Neural progenitor cell (in vitro differentiated cells): ENCODE measurements around the gene CACNA2D4. TPM values are rescaled to one million over a fixed set of nuclear protein-coding genes. Genes with fewer than 3 reads are reported as not detected.

Experiments
- DNase-seq: peaks from one replicate; pipeline ENCODE4 v3.0.0-alpha.2; 2016; ENCODE audit warnings: low spot score
- H2AFZ ChIP-seq: fragments of 200-600 bp; sonication (generic); replicated peaks from 2 replicates; pipeline ENCODE4 v1.6.1; 2016; ENCODE audit warnings: antibody characterized with exemption
- H3F3A ChIP-seq: fragments of 200-600 bp; sonication (generic); 2 replicates; pipeline ENCODE4 v1.6.1; 2016; ENCODE audit warnings: antibody characterized with exemption, low read depth
- H3K27ac ChIP-seq: fragments of 200-600 bp; sonication (generic); 2 replicates; pipeline ENCODE4 v1.5.1; 2016; ENCODE audit warnings: mild to moderate bottlenecking
- H3K27me3 ChIP-seq: fragments of 200-600 bp; sonication (generic); 2 replicates; pipeline ENCODE4 v1.6.1; 2016; ENCODE audit warnings: mild to moderate bottlenecking, moderate library complexity
- H3K36me3 ChIP-seq: fragments of 200-600 bp; sonication (generic); 2 replicates; pipeline ENCODE4 v1.5.1; 2016
- H3K4me1 ChIP-seq: fragments of 200-600 bp; sonication (generic); 2 replicates; pipeline ENCODE4 v1.6.1; 2016; ENCODE audit warnings: mixed run types
- H3K4me2 ChIP-seq: fragments of 200-600 bp; sonication (generic); 2 replicates; pipeline ENCODE4 v1.6.1; 2016
- H3K4me3 ChIP-seq: fragments of 200-600 bp; sonication (generic); 2 replicates; pipeline ENCODE4 v1.5.1; 2016
- H3K79me2 ChIP-seq: fragments of 200-600 bp; sonication (generic); 2 replicates; pipeline ENCODE4 v1.6.1; 2016; ENCODE audit warnings: low read depth
- H3K9ac ChIP-seq: fragments of 200-600 bp; sonication (generic); 2 replicates; pipeline ENCODE4 v1.6.1; 2016
- H3K9me3 ChIP-seq: fragments of 200-600 bp; sonication (generic); 2 replicates; pipeline ENCODE4 v1.5.1; 2016; ENCODE audit warnings: low read depth
- H4K20me1 ChIP-seq: fragments of 200-600 bp; sonication (generic); 2 replicates; pipeline ENCODE4 v1.6.1; 2016; ENCODE audit warnings: low read depth
- H3K27ac Mint-ChIP-seq: 3 replicates; pipeline ENCODE4 v1.8.0; 2021; ENCODE audit warnings: mixed read lengths
- H3K27me3 Mint-ChIP-seq: 2 replicates; pipeline ENCODE4 v1.8.0; 2022; ENCODE audit warnings: low read depth, mild to moderate bottlenecking, inconsistent platforms, moderate library complexity, mixed read lengths; ENCODE audit not compliant: insufficient read depth
- H3K36me3 Mint-ChIP-seq: 3 replicates; pipeline ENCODE4 v1.8.0; 2021; ENCODE audit warnings: mixed read lengths
- H3K4me1 Mint-ChIP-seq: 3 replicates; pipeline ENCODE4 v1.8.0; 2021; ENCODE audit warnings: mixed read lengths
- H3K4me3 Mint-ChIP-seq: 3 replicates; pipeline ENCODE4 v1.8.0; 2021; ENCODE audit warnings: mild to moderate bottlenecking, moderate library complexity, mixed read lengths
- H3K9me3 Mint-ChIP-seq: 3 replicates; pipeline ENCODE4 v1.8.0; 2020; ENCODE audit warnings: mixed read lengths
- EZH2 ChIP-seq: fragments of 200-600 bp; sonication (generic); IDR thresholded peaks from 2 replicates; pipeline ENCODE4 v1.6.1; 2017; ENCODE audit warnings: antibody characterized with exemption, mild to moderate bottlenecking, moderate library complexity
- EZH2phosphoT487 ChIP-seq: fragments of 200-600 bp; sonication (generic); IDR thresholded peaks from 2 replicates; pipeline ENCODE4 v1.6.1; 2017; ENCODE audit warnings: antibody characterized with exemption
- total RNA-seq: library from RNA; depleted of rRNA; stranded (reverse); fragments of >200 nt; gene quantifications from 2 replicates; pipeline ENCODE4 v1.2.3, GENCODE V29; 2015; ENCODE audit warnings: low replicate concordance
- TF ChIP-seq, protein P1 (sequence below): fragments of 200-600 bp; sonication (generic); IDR thresholded peaks from 2 replicates; pipeline ENCODE4 v1.5.1; 2017; ENCODE audit warnings: antibody characterized with exemption, mild to moderate bottlenecking

Gene CACNA2D4
- total RNA-seq, 1 donor from 2014 or later = 3.0 TPM

DNA sequence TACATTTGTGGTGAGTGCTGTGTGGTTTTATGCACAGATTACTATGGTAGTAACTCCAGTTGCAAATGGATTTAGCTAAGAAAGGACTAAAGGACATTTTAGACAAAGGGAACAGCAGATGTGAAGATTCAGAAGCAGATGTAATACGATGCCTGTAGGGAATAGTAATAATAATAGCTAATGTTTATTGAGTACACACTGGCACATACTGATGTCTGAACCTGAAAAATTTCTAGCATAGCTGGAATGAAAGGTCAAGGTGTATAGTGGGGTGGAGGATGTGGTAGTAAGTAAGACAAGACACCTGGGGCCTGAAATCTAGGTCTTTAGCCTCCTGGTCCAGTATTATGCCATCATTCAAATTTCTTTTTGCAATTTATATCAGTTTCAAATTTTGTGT, 152.3 kb downstream of the CACNA2D4 start:
- peaks cover 72% of the 10 kb centered on the region for H3K79me2 ChIP-seq
- no peaks in the 10 kb centered on the region for H3K9me3 ChIP-seq
- H3K9ac ChIP-seq = no peak overlapping the region
- no peaks in the 10 kb centered on the region for H3K4me1 Mint-ChIP-seq
- no peak overlapping the region for H3K27ac ChIP-seq
- H3K4me2 ChIP-seq = no peak overlapping the region
- no peaks in the 10 kb centered on the region for H3K36me3 ChIP-seq
- H3K27ac Mint-ChIP-seq = no peak overlapping the region
- TF ChIP-seq, protein P1, sequence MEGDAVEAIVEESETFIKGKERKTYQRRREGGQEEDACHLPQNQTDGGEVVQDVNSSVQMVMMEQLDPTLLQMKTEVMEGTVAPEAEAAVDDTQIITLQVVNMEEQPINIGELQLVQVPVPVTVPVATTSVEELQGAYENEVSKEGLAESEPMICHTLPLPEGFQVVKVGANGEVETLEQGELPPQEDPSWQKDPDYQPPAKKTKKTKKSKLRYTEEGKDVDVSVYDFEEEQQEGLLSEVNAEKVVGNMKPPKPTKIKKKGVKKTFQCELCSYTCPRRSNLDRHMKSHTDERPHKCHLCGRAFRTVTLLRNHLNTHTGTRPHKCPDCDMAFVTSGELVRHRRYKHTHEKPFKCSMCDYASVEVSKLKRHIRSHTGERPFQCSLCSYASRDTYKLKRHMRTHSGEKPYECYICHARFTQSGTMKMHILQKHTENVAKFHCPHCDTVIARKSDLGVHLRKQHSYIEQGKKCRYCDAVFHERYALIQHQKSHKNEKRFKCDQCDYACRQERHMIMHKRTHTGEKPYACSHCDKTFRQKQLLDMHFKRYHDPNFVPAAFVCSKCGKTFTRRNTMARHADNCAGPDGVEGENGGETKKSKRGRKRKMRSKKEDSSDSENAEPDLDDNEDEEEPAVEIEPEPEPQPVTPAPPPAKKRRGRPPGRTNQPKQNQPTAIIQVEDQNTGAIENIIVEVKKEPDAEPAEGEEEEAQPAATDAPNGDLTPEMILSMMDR = no peak
- no peak for TF ChIP-seq EZH2phosphoT487
- TF ChIP-seq EZH2 = no peak
- no peak for DNase-seq
- peaks cover 40% of the 10 kb centered on the region for H4K20me1 ChIP-seq
- no peaks in the 10 kb centered on the region for H3K27me3 Mint-ChIP-seq
- H3K9me3 Mint-ChIP-seq = no peaks in the 10 kb centered on the region
- no peak overlapping the region for H3K4me3 Mint-ChIP-seq
- H2AFZ ChIP-seq = no peak overlapping the region
- H3K4me1 ChIP-seq = no peaks in the 10 kb centered on the region
- H3K4me3 ChIP-seq = no peak overlapping the region
- peaks cover 4% of the 10 kb centered on the region for H3K36me3 Mint-ChIP-seq
- H3K27me3 ChIP-seq = no peaks in the 10 kb centered on the region
- peaks cover 6% of the 10 kb centered on the region for H3F3A ChIP-seq

DNA sequence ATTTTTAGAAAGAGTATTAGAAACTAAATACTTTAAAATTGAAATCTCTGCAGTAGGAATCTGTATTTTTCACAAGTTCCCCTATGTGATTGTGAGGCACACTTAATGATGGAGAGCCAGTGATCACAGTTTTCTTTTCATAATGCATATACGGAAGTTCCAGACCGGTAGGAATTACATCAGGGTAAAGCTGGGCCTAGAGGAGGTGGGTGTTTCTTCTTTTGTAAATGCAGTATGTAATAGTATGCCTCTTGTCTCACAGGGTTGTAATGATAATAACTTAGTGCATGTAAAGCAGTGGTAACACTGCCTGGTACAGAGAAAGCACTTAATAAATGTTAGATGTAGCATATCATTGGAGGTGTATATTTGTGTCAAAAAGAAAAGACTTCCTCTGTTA, 155.3 kb downstream of the CACNA2D4 start:
- no peak overlapping the region for H3K9ac ChIP-seq
- Mint-ChIP-seq H3K27ac (no peak overlapping the region), H3K27me3 (no peaks in the 10 kb centered on the region), H3K36me3 (peaks cover 18% of the 10 kb centered on the region), H3K9me3 (no peaks in the 10 kb centered on the region), H3K4me3 (no peak overlapping the region), H3K4me1 (no peaks in the 10 kb centered on the region)
- no peaks in the 10 kb centered on the region for H3K27me3 ChIP-seq
- H3F3A ChIP-seq = peaks cover 6% of the 10 kb centered on the region
- H4K20me1 ChIP-seq = peaks cover 24% of the 10 kb centered on the region
- H3K79me2 ChIP-seq = peaks cover 64% of the 10 kb centered on the region
- no peaks in the 10 kb centered on the region for H3K9me3 ChIP-seq
- no peak overlapping the region for H2AFZ ChIP-seq
- no peak for DNase-seq
- no peak overlapping the region for H3K4me2 ChIP-seq
- no peak overlapping the region for H3K27ac ChIP-seq
- TF ChIP-seq, protein P1 = no peak
- TF ChIP-seq EZH2 = no peak
- no peak for TF ChIP-seq EZH2phosphoT487
- H3K4me3 ChIP-seq = no peak overlapping the region
- no peaks in the 10 kb centered on the region for H3K4me1 ChIP-seq
- no peaks in the 10 kb centered on the region for H3K36me3 ChIP-seq

DNA sequence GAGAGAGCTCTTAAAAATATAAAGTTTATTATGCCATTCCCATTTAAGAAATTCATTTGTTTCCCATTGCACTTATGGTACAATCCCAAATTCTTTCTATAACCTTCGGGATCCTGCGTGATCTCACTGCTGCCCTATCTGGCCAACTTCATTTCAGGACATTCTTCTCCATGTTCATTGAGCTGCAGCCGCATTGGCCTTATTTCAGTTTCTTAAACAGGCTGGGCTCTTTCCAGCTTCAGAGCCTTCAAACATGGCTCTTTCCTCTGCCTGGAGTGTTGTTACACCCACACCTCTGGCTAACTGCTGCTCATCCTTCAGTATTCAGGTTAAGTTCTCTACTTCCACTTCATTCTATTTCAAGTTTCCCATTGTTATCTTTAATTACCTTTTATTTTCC, 156.6 kb downstream of the CACNA2D4 start:
- peaks cover 25% of the 10 kb centered on the region for H3K36me3 Mint-ChIP-seq
- H3F3A ChIP-seq = peaks cover 6% of the 10 kb centered on the region
- no peaks in the 10 kb centered on the region for H3K36me3 ChIP-seq
- no peaks in the 10 kb centered on the region for H3K27me3 Mint-ChIP-seq
- H2AFZ ChIP-seq = no peak overlapping the region
- H3K4me1 Mint-ChIP-seq = no peaks in the 10 kb centered on the region
- peaks cover 20% of the 10 kb centered on the region for H4K20me1 ChIP-seq
- H3K9me3 ChIP-seq = no peaks in the 10 kb centered on the region
- no peak overlapping the region for H3K27ac Mint-ChIP-seq
- DNase-seq = no peak
- no peaks in the 10 kb centered on the region for H3K27me3 ChIP-seq
- no peaks in the 10 kb centered on the region for H3K4me1 ChIP-seq
- H3K9ac ChIP-seq = no peak overlapping the region
- no peak for TF ChIP-seq EZH2
- no peak for TF ChIP-seq EZH2phosphoT487
- TF ChIP-seq, protein P1 = no peak
- H3K4me3 ChIP-seq = no peak overlapping the region
- H3K27ac ChIP-seq = no peak overlapping the region
- H3K4me3 Mint-ChIP-seq = no peak overlapping the region
- H3K9me3 Mint-ChIP-seq = no peaks in the 10 kb centered on the region
- no peak overlapping the region for H3K4me2 ChIP-seq
- H3K79me2 ChIP-seq = peaks cover 61% of the 10 kb centered on the region
